WTC11 (cell line): Measurements from ENCODE around the gene CCDC198. TPM values are rescaled to one million over a fixed set of nuclear protein-coding genes. Genes with fewer than 3 reads are reported as not detected.

Experiments used
- ATAC-seq: fragments of 200-7000 bp; cut with Tn5 transposase; 2 replicates; pipeline ENCODE4 v1.10.0; 2021; ENCODE audit warnings: mild to moderate bottlenecking, moderate library complexity
- Bru-seq: library from RNA; stranded (reverse); fragments of 400-500 nt; gene quantifications from one replicate; lab custom pipeline; 2021; lab: Mats Ljungman, UMichigan
- CTCF ChIA-PET: fragments of 300-600 bp; sonication (Branson Sonifier 250); formaldehyde crosslinking; loops from one replicate; lab custom pipeline; 2021; ENCODE audit warnings: antibody characterized with exemption; lab: Charles Lee
- POLR2A ChIA-PET: fragments of 350-600 bp; sonication (Branson Sonifier 250); formaldehyde crosslinking; loops from one replicate; lab custom pipeline; 2021; ENCODE audit warnings: antibody characterized with exemption; lab: Charles Lee
- DNase-seq: peaks from one replicate; pipeline ENCODE4 v3.0.0; 2021; ENCODE audit warnings: low spot score
- H3K27ac Mint-ChIP-seq: 2 replicates; pipeline ENCODE4 v1.8.0; 2021; ENCODE audit warnings: mixed read lengths
- H3K27me3 Mint-ChIP-seq: 2 replicates; pipeline ENCODE4 v1.8.0; 2021; ENCODE audit warnings: low read depth, mild to moderate bottlenecking, moderate library complexity, mixed read lengths
- H3K36me3 Mint-ChIP-seq: 2 replicates; pipeline ENCODE4 v1.8.0; 2021; ENCODE audit warnings: mixed read lengths
- H3K4me1 Mint-ChIP-seq: 2 replicates; pipeline ENCODE4 v1.8.0; 2022; ENCODE audit warnings: mixed read lengths
- H3K4me3 Mint-ChIP-seq: 2 replicates; pipeline ENCODE4 v1.8.0; 2021; ENCODE audit warnings: mild to moderate bottlenecking, moderate library complexity, mixed read lengths
- H3K9me3 Mint-ChIP-seq: 2 replicates; pipeline ENCODE4 v1.8.0; 2021; ENCODE audit warnings: mixed read lengths
- AR ChIP-seq: fragments of 250-450 bp; sonication (Bioruptor Pico); IDR thresholded peaks from 2 replicates; pipeline ENCODE4 v1.9.0; 2021; ENCODE audit warnings: mild to moderate bottlenecking
- CDX4 ChIP-seq: fragments of 250-450 bp; sonication (Bioruptor Pico); IDR thresholded peaks from 2 replicates; pipeline ENCODE4 v1.9.0; 2021; ENCODE audit warnings: moderate library complexity, mild to moderate bottlenecking, inconsistent platforms, borderline replicate concordance
- CTCF ChIP-seq: fragments of 200-600 bp; IDR thresholded peaks from 2 replicates; pipeline ENCODE4 v1.8.0; 2022; ENCODE audit warnings: antibody characterized with exemption
- E2F5 ChIP-seq: sonication (generic); formaldehyde crosslinking; IDR thresholded peaks from 2 replicates; pipeline ENCODE4 v1.8.1; 2022; ENCODE audit warnings: mild to moderate bottlenecking, moderate library complexity, missing genetic modification reagents
- FOXP1 ChIP-seq: sonication (generic); formaldehyde crosslinking; IDR thresholded peaks from 2 replicates; pipeline ENCODE4 v1.8.0; 2022; ENCODE audit warnings: missing genetic modification reagents, mild to moderate bottlenecking, moderate library complexity, borderline replicate concordance
- GTF2I ChIP-seq: fragments of 250-450 bp; sonication (Bioruptor Pico); conservative IDR thresholded peaks from 2 replicates; pipeline ENCODE4 v1.4.0; 2021; ENCODE audit warnings: mild to moderate bottlenecking
- JAZF1 ChIP-seq: fragments of 250-450 bp; sonication (Bioruptor Pico); IDR thresholded peaks from 2 replicates; pipeline ENCODE4 v1.9.0; 2021; ENCODE audit warnings: moderate library complexity, mild to moderate bottlenecking, inconsistent platforms
- MAX ChIP-seq: sonication (generic); formaldehyde crosslinking; IDR thresholded peaks from 2 replicates; pipeline ENCODE4 v1.8.0; 2022; ENCODE audit warnings: mild to moderate bottlenecking, missing genetic modification reagents
- NFYB ChIP-seq: sonication (generic); formaldehyde crosslinking; conservative IDR thresholded peaks from 2 replicates; pipeline ENCODE4 v1.8.0; 2022; ENCODE audit warnings: low read depth, missing genetic modification reagents
- PRRX2 ChIP-seq: fragments of 250-450 bp; sonication (Bioruptor Pico); IDR thresholded peaks from 2 replicates; pipeline ENCODE4 v1.8.0; 2021; ENCODE audit warnings: mild to moderate bottlenecking
- RELA ChIP-seq: sonication (generic); formaldehyde crosslinking; IDR thresholded peaks from 2 replicates; pipeline ENCODE4 v1.8.1; 2022; ENCODE audit warnings: missing genetic modification reagents, mild to moderate bottlenecking, borderline replicate concordance
- RORB ChIP-seq: fragments of 250-450 bp; sonication (Bioruptor Pico); IDR thresholded peaks from 2 replicates; pipeline ENCODE4 v1.9.0; 2021; ENCODE audit warnings: mild to moderate bottlenecking
- SMAD3 ChIP-seq: sonication (generic); formaldehyde crosslinking; IDR thresholded peaks from 2 replicates; pipeline ENCODE4 v1.8.0; 2022; ENCODE audit warnings: missing genetic modification reagents, mild to moderate bottlenecking, borderline replicate concordance
- TCF7 ChIP-seq: sonication (generic); formaldehyde crosslinking; IDR thresholded peaks from 2 replicates; pipeline ENCODE4 v1.8.0; 2022; ENCODE audit warnings: mild to moderate bottlenecking, low read depth, missing genetic modification reagents, moderate library complexity
- TEAD1 ChIP-seq: sonication (generic); formaldehyde crosslinking; IDR thresholded peaks from 2 replicates; pipeline ENCODE4 v1.8.0; 2022; ENCODE audit warnings: mild to moderate bottlenecking, missing genetic modification reagents
- TEAD4 ChIP-seq: sonication (generic); formaldehyde crosslinking; IDR thresholded peaks from 2 replicates; pipeline ENCODE4 v1.8.0; 2022; ENCODE audit warnings: mild to moderate bottlenecking, missing genetic modification reagents
- USF1 ChIP-seq: sonication (generic); formaldehyde crosslinking; IDR thresholded peaks from 2 replicates; pipeline ENCODE4 v1.8.0; 2022; ENCODE audit warnings: mild to moderate bottlenecking, missing genetic modification reagents
- ZBTB21 ChIP-seq: sonication (generic); formaldehyde crosslinking; IDR thresholded peaks from 2 replicates; pipeline ENCODE4 v1.8.1; 2023; ENCODE audit warnings: mild to moderate bottlenecking, missing genetic modification reagents, borderline replicate concordance
- ZNF423 ChIP-seq: fragments of 250-450 bp; sonication (Bioruptor Pico); IDR thresholded peaks from 2 replicates; pipeline ENCODE4 v2.1.2; 2022; ENCODE audit warnings: mild to moderate bottlenecking, moderate library complexity
- long read RNA-seq, 3 experiments: library from RNA in 1 of 3; library from capped mRNA in 1 of 3; library from polyadenylated mRNA in 1 of 3; unstranded in 2 of 3; stranded (forward) in 1 of 3; transcript quantifications; one replicate each; pipeline ENCODE4 v2.0.0, GENCODE V29; 2021
- total RNA-seq: library from RNA; stranded (reverse); gene quantifications from 3 replicates; pipeline ENCODE4 v1.2.3, GENCODE V29; 2021

CCDC198 gene
- total RNA-seq (not detected in 3 replicates), Bru-seq, nascent RNA (not detected)
- long read RNA-seq, experiment 1 = 0 reads
- long read RNA-seq, experiment 2 = 0 reads
- long read RNA-seq, experiment 3 = 0 reads

GRCh38 chr14:57493467-57494181, at the start of gene CCDC198:
TSS of gene CCDC198 (minus strand) at chr14:57493857. CDS start at chr14:57493715, 142 bp downstream.
- CTCF ChIA-PET = interaction anchor here (1.0 kb wide), 1 partner anchor 9 kb away, joined by 3 read pairs; no protein-coding TSS in a partner anchor
- no peaks in the 10 kb centered on the region for H3K9me3 Mint-ChIP-seq
- POLR2A ChIA-PET = no interaction called here
- H3K36me3 Mint-ChIP-seq = no peaks in the 10 kb centered on the region
- ATAC-seq (peak; percentile 64), DNase-seq (no peak)
- no peak within 1 kb of the TSS for H3K4me3 Mint-ChIP-seq
- TF ChIP-seq TEAD4 (CRISPR knock-in tag) (no peak), ZBTB21 (CRISPR knock-in tag) (no peak), E2F5 (CRISPR knock-in tag) (no peak), USF1 (CRISPR knock-in tag) (no peak), FOXP1 (CRISPR knock-in tag) (no peak), TEAD1 (CRISPR knock-in tag) (no peak), PRRX2 (no peak), JAZF1 (no peak)
- no peak within 1 kb of the TSS for H3K27ac Mint-ChIP-seq
- H3K27me3 Mint-ChIP-seq = no peaks in the 10 kb centered on the region
- H3K4me1 Mint-ChIP-seq = peaks cover 14% of the 10 kb centered on the region

GRCh38 chr14:57533214-57533613, 39.6 kb upstream of the CCDC198 start:
- ChIA-PET CTCF (interaction anchor here (0.8 to 1.5 kb wide), 2 partner anchors 332 to 429 kb away, joined by 3 to 4 read pairs; no protein-coding TSS in a partner anchor), POLR2A (no interaction called here)
- H3K27me3 Mint-ChIP-seq = no peaks in the 10 kb centered on the region
- no peaks in the 10 kb centered on the region for H3K4me1 Mint-ChIP-seq
- no peak overlapping the region for H3K27ac Mint-ChIP-seq
- no peaks in the 10 kb centered on the region for H3K36me3 Mint-ChIP-seq
- ATAC-seq = peak; percentile 70
- peaks cover 9% of the 10 kb centered on the region for H3K9me3 Mint-ChIP-seq
- H3K4me3 Mint-ChIP-seq = no peak overlapping the region
- DNase-seq = peak; percentile 30
- TF ChIP-seq CTCF = peak; percentile 42; the same call in 1 of the 2 replicates
- TF ChIP-seq AR (CRISPR knock-in tag) = no peak

- TF ChIP-seq TCF7 (CRISPR knock-in tag) (no peak), GTF2I (CRISPR knock-in tag) (no peak), ZNF423 (CRISPR knock-in tag) (no peak), SMAD3 (no peak), RELA (no peak), NFYB (CRISPR knock-in tag) (no peak), MAX (CRISPR knock-in tag) (no peak), TEAD1 (CRISPR knock-in tag) (no peak), RORB (CRISPR knock-in tag) (no peak), CDX4 (no peak)
- Mint-ChIP-seq H3K4me1 (no peaks in the 10 kb centered on the region), H3K36me3 (no peaks in the 10 kb centered on the region), H3K4me3 (no peak overlapping the region), H3K9me3 (peaks cover 9% of the 10 kb centered on the region), H3K27ac (no peak overlapping the region), H3K27me3 (no peaks in the 10 kb centered on the region)
- ChIA-PET POLR2A (no interaction called here), CTCF (no interaction called here)
- DNase-seq (no peak), ATAC-seq (no peak)
Measured at GRCh38 chr14:57530571-57530970, 36.9 kb upstream of the CCDC198 start.
